ENCODE data around the gene NFIA. TPM values are rescaled to one million over a fixed set of nuclear protein-coding genes. Genes with fewer than 3 reads are reported as not detected.

The NFIA gene
- total and polyA plus RNA-seq, 2 of the 13 experiments (the other 11 are each of a cell fraction or from before 2014, with no cell fraction given) = 14.7 to 28.5 TPM

GRCh38 chr1:61462628-61463027 lies 380.3 kb downstream of the NFIA start:
- in situ Hi-C loops (cut with HindIII; ENCODE audit: extremely low pct_ligation_motif_present, low pct_unique_long_range_greater_than_20kb) = no loop called here
- no peaks in the 10 kb centered on the region for H4K20me1 ChIP-seq (ENCODE audit: insufficient read depth, low read length)
- ATAC-seq = no peak
- POLR2A ChIA-PET = no interaction called here
- CTCF ChIA-PET (ENCODE audit: low intra/inter-chr PET ratio, low total read pairs) = no interaction called here
- TF ChIP-seq KLF9 (CRISPR knock-in tag; IDR thresholded peaks at IDR 0.05; ENCODE audit: low read depth) = no peak
- no peak for TF ChIP-seq HNF4A (CRISPR knock-in tag; IDR thresholded peaks at IDR 0.05)
- TF ChIP-seq JUN (CRISPR knock-in tag; IDR thresholded peaks at IDR 0.05) = no peak
- no peak for TF ChIP-seq HCFC1 (IDR thresholded peaks at IDR 0.05; ENCODE audit: low read depth, low read length)
- TF ChIP-seq GATAD1 (CRISPR knock-in tag; IDR thresholded peaks at IDR 0.05) = no peak
- no peak for TF ChIP-seq RNF2 (conservative IDR thresholded peaks at IDR 0.05; ENCODE audit: low read depth)
- no peak for TF ChIP-seq ZNF350 (CRISPR knock-in tag; IDR thresholded peaks at IDR 0.05; ENCODE audit: borderline replicate concordance, low read depth)
- TF ChIP-seq HMGA1 (CRISPR knock-in tag; conservative IDR thresholded peaks at IDR 0.05) = no peak
- no peak for TF ChIP-seq NR2F2 (IDR thresholded peaks at IDR 0.05; ENCODE audit: borderline replicate concordance, low read depth)
- no peak for TF ChIP-seq ZNF556 (CRISPR knock-in tag; IDR thresholded peaks at IDR 0.05; ENCODE audit: borderline replicate concordance)
- no peak for TF ChIP-seq ZNF768 (CRISPR knock-in tag; IDR thresholded peaks at IDR 0.05)
- no peak for TF ChIP-seq MLXIP (CRISPR knock-in tag; IDR thresholded peaks at IDR 0.05; ENCODE audit: borderline replicate concordance)
- TF ChIP-seq ZNF468 (CRISPR knock-in tag; IDR thresholded peaks at IDR 0.05) = no peak
- TF ChIP-seq ZNF18 (CRISPR knock-in tag; IDR thresholded peaks at IDR 0.05; ENCODE audit: insufficient replicate concordance) = no peak
- no peak for TF ChIP-seq ZNF530 (CRISPR knock-in tag; IDR thresholded peaks at IDR 0.05; ENCODE audit: low read depth)
- TF ChIP-seq TEAD3 (CRISPR knock-in tag; optimal IDR thresholded peaks at IDR 0.05; ENCODE audit: borderline replicate concordance) = no peak
- H3K9me3 ChIP-seq (ENCODE audit: low read length) = no peaks in the 10 kb centered on the region
- DNase-seq (ENCODE audit: low spot score) = no peak
- H3K79me2 ChIP-seq (ENCODE audit: insufficient read depth, low read length) = no peaks in the 10 kb centered on the region
- intact Hi-C loops (cut with micrococcal nuclease; ENCODE audit: unreplicated experiment) = no loop called here
- H3K36me3 ChIP-seq (replicated peaks in 1 of 2; ENCODE audit: control insufficient read depth in 1 of 2, insufficient read depth in 2 of 2, low read length in 2 of 2) = peaks cover 1 to 18% of the 10 kb centered on the region in 2 experiments; a peak in 3 of 5 replicates
- H3K9ac ChIP-seq (ENCODE audit: insufficient read depth, low read depth, low read length) = no peak overlapping the region
- H3K27ac ChIP-seq (ENCODE audit: extremely low read length, insufficient read depth, low read length) = no peak overlapping the region
- H2AFZ ChIP-seq (ENCODE audit: low read length) = no peak overlapping the region
- no peaks in the 10 kb centered on the region for H3K27me3 ChIP-seq (ENCODE audit: control insufficient read depth in 1 of 2, insufficient read depth in 2 of 2, low read length in 2 of 2)
- 100% methylated on average over 1 of the region's 1 CpG for WGBS (ENCODE audit: low lambda C conversion rate)
- FAIRE-seq = no peak
- no peaks in the 10 kb centered on the region for H3K4me1 ChIP-seq (ENCODE audit: insufficient read depth, low read length)
- BruUV-seq (replicated peaks) = no TSS peak
- H3K4me3 ChIP-seq (replicated peaks in 1 of 3; ENCODE audit: insufficient read depth in 1 of 3, low read depth in 2 of 3, low read length in 3 of 3) = no peak overlapping the region
- H3K4me2 ChIP-seq (ENCODE audit: low read depth, low read length) = no peak overlapping the region
